Left lung (tissue), 10 donors: ENCODE measurements around the gene TSPAN5. TPM values are rescaled to one million over a fixed set of nuclear protein-coding genes. Genes with fewer than 3 reads are reported as not detected.

Source experiments
- ATAC-seq: fragments of 200-7000 bp; cut with Tn5 transposase; one replicate; pipeline ENCODE4 v1.9.1; 2020; ENCODE audit warnings: moderate library complexity
- DNase-seq, 4 donors: peaks; one replicate each; pipeline ENCODE4 v3.0.0-alpha.2; 2013 to 2020
- H3K27ac ChIP-seq, 2 donors: fragments of 200-600 bp; sonication (generic) in 1 of 2; one replicate each; pipeline versions ENCODE4 v1.5.0 to v1.8.0; 2020 to 2021
- H3K27me3 ChIP-seq, 2 donors: fragments of 200-600 bp; sonication (generic) in 1 of 2; one replicate each; pipeline versions ENCODE4 v1.5.0 to v1.8.0; 2020 to 2021
- H3K36me3 ChIP-seq, 2 donors: fragments of 200-600 bp; sonication (generic) in 1 of 2; one replicate each; pipeline versions ENCODE4 v1.5.0 to v1.8.0; 2020 to 2021
- H3K4me1 ChIP-seq, 2 donors: fragments of 200-600 bp; one replicate each; pipeline ENCODE4 v1.8.0; 2021
- H3K4me3 ChIP-seq, 2 donors: fragments of 200-600 bp; sonication (generic) in 1 of 2; one replicate each; pipeline versions ENCODE4 v1.5.0 to v1.8.0; 2020 to 2021; ENCODE audit warnings: mild to moderate bottlenecking in 1 of 2
- H3K9me3 ChIP-seq, 2 donors: fragments of 200-600 bp; sonication (generic) in 1 of 2; one replicate each; pipeline versions ENCODE4 v1.5.0 to v1.8.0; 2020 to 2021
- CTCF ChIP-seq, 2 donors: fragments of 200-600 bp; sonication (generic) in 1 of 2; IDR thresholded peaks; one replicate each; pipeline versions ENCODE4 v1.5.0 to v1.8.0; 2021; ENCODE audit warnings: antibody characterized with exemption in 2 of 2
- intact Hi-C, 2 donors: fragments of 100-400 bp; cut with DNase I; formaldehyde crosslinking; loops; one replicate each; pipeline versions ENCODE4 v1.11.2 to v1.14.2; 2022
- polyA plus RNA-seq, 6 donors: library from polyadenylated mRNA; unstranded; fragments of 120-200 nt; gene quantifications; one replicate each; pipeline ENCODE4 v1.2.1, GENCODE V29; 2013; ENCODE audit not compliant: insufficient read length in 6 of 6
- total RNA-seq, 2 donors: library from RNA; stranded (reverse); fragmentation: NEBNext Ultra II Directional; extraction: Animal tissue kit (Norgen Biotek cat#: 25700); gene quantifications; one replicate each; pipeline ENCODE4 v1.2.1, GENCODE V29; 2021
- donor health status: DM: no; HTN: yes; CAD: no.
- donor health status: DM: no; HTN: no; CAD: no.

Gene TSPAN5
- total and polyA plus RNA-seq, 8 donors = 11.9 to 36.5 (median 31.7) TPM

GRCh38 chr4:98452091-98452490 is 206.3 kb downstream of the TSPAN5 start:
- Histone ChIP-seq H3K9me3 (peaks cover 0 to 4% of the 10 kb centered on the region in 2 donors), H3K4me1 (peaks cover under 1 to 19% of the 10 kb centered on the region in 2 donors), H3K36me3 (no peaks in the 10 kb centered on the region), H3K4me3 (no peak overlapping the region), H3K27me3 (no peaks in the 10 kb centered on the region), H3K27ac (no peak overlapping the region)
- intact Hi-C loops = no loop called here
- ATAC-seq (no peak), DNase-seq (no peak)
- TF ChIP-seq CTCF (IDR thresholded peaks at IDR 0.05) = no peak

- DNase-seq (no peak), ATAC-seq (no peak)
- Histone ChIP-seq H3K9me3 (peaks cover 0 to 4% of the 10 kb centered on the region in 2 donors), H3K4me3 (no peak overlapping the region), H3K4me1 (peaks cover 5 to 30% of the 10 kb centered on the region in 2 donors), H3K27me3 (no peaks in the 10 kb centered on the region), H3K27ac (no peak overlapping the region), H3K36me3 (peaks cover 0 to 7% of the 10 kb centered on the region in 2 donors)
- no peak for TF ChIP-seq CTCF (IDR thresholded peaks at IDR 0.05)
- intact Hi-C loops = no loop called here
These were observed 209.5 kb downstream of the TSPAN5 start for GRCh38 chr4:98448908-98449307.

- no peak for DNase-seq
- peaks cover 0 to 4% of the 10 kb centered on the region in 2 donors for H3K9me3 ChIP-seq
- H3K27me3 ChIP-seq = no peaks in the 10 kb centered on the region
- peaks cover 0 to 16% of the 10 kb centered on the region in 2 donors for H3K36me3 ChIP-seq
- TF ChIP-seq CTCF (IDR thresholded peaks at IDR 0.05) = no peak
- intact Hi-C loops = no loop called here
- peaks cover 5 to 30% of the 10 kb centered on the region in 2 donors for H3K4me1 ChIP-seq
- peak overlapping the region in 1 of 2 donors; percentile 63 for H3K27ac ChIP-seq
- peak; percentile 25 for ATAC-seq
- H3K4me3 ChIP-seq = no peak overlapping the region
These were observed 210.8 kb downstream of the TSPAN5 start for GRCh38 chr4:98447648-98448047.

- DNase-seq (peak in 1 of 4 donors; percentile 48), ATAC-seq (peak; percentile 80)
- TF ChIP-seq CTCF (IDR thresholded peaks at IDR 0.05) = no peak
- H3K36me3 ChIP-seq = peaks cover 0 to 25% of the 10 kb centered on the region in 2 donors
- H3K9me3 ChIP-seq = no peaks in the 10 kb centered on the region
- intact Hi-C loops = no loop called here
- H3K4me1 ChIP-seq = peaks cover 5 to 30% of the 10 kb centered on the region in 2 donors
- H3K27ac ChIP-seq = peak overlapping the region in 1 of 2 donors; percentile 63
- no peaks in the 10 kb centered on the region for H3K27me3 ChIP-seq
- H3K4me3 ChIP-seq = no peak overlapping the region
These were observed 211.7 kb downstream of the TSPAN5 start for GRCh38 chr4:98446499-98447375.

GRCh38 chr4:98444371-98444770 is 214.0 kb downstream of the TSPAN5 start:
- no peak for TF ChIP-seq CTCF (IDR thresholded peaks at IDR 0.05)
- intact Hi-C loops = no loop called here
- peaks cover 0 to 25% of the 10 kb centered on the region in 2 donors for H3K36me3 ChIP-seq
- H3K27me3 ChIP-seq = no peaks in the 10 kb centered on the region
- no peaks in the 10 kb centered on the region for H3K9me3 ChIP-seq
- DNase-seq (no peak), ATAC-seq (no peak)
- H3K4me1 ChIP-seq = peaks cover 5 to 30% of the 10 kb centered on the region in 2 donors
- H3K4me3 ChIP-seq = no peak overlapping the region
- no peak overlapping the region for H3K27ac ChIP-seq
